ENCODE data around the gene LMTK3.

Gene LMTK3

GRCh38 chr19:48469934-48470680 is 41.5 kb downstream of the LMTK3 start:
- no peak for DNase-seq

GRCh38 chr19:48469289-48469881 is 42.2 kb downstream of the LMTK3 start, which contains the start of gene CYTH2:
CYTH2 (plus strand) TSS chr19:48469369; CDS start chr19:48469508, 139 bp downstream.
- DNase-seq: peak; percentile 81 to 85

GRCh38 chr19:48468772-48469288 is 42.8 kb downstream of the LMTK3 start:
- peak; percentile 99 for DNase-seq

GRCh38 chr19:48466561-48467325 is 44.9 kb downstream of the LMTK3 start:
- no peak for DNase-seq

- DNase-seq: no peak
Measured at GRCh38 chr19:48465215-48465614, 46.4 kb downstream of the LMTK3 start.

- no peak for DNase-seq
Measured at GRCh38 chr19:48461982-48462655, 49.5 kb downstream of the LMTK3 start.

- DNase-seq: no peak
Measured at GRCh38 chr19:48461651-48461981, 50.0 kb downstream of the LMTK3 start.

- no peak for DNase-seq
Measured at GRCh38 chr19:48458016-48458415, 53.6 kb downstream of the LMTK3 start.

- DNase-seq: no peak
Measured at GRCh38 chr19:48456864-48457263, 54.8 kb downstream of the LMTK3 start.

GRCh38 chr19:48455908-48456562 is 55.6 kb downstream of the LMTK3 start:
- DNase-seq: no peak

GRCh38 chr19:48455171-48455907 is 56.3 kb downstream of the LMTK3 start, which contains the start of gene KCNJ14:
KCNJ14 (plus strand) TSS chr19:48455574; CDS start chr19:48461725, 6,151 bp downstream.
- no peak for DNase-seq

- DNase-seq: no peak
Measured at GRCh38 chr19:48454150-48454730, 57.4 kb downstream of the LMTK3 start.

GRCh38 chr19:48452289-48453190 is 59.1 kb downstream of the LMTK3 start:
- no peak for DNase-seq

- no peak for DNase-seq
Measured at GRCh38 chr19:48451624-48452023, 60.0 kb downstream of the LMTK3 start.

GRCh38 chr19:48450863-48451262 is 60.8 kb downstream of the LMTK3 start:
- no peak for DNase-seq

GRCh38 chr19:48450441-48450840 is 61.2 kb downstream of the LMTK3 start:
- DNase-seq: no peak

- no peak for DNase-seq
Measured at GRCh38 chr19:48448563-48448962, 63.1 kb downstream of the LMTK3 start.

- no peak for DNase-seq
Measured at GRCh38 chr19:48446579-48446978, 65.1 kb downstream of the LMTK3 start.

GRCh38 chr19:48445606-48446481 is 65.8 kb downstream of the LMTK3 start, which contains the start of gene GRWD1:
GRWD1 (plus strand) TSS chr19:48445983; CDS start chr19:48446006, 23 bp downstream.
- peak; percentile 92 to 95 for DNase-seq
